ENCODE measurements around the gene CLDN6. TPM values are rescaled to one million over a fixed set of nuclear protein-coding genes. Genes with fewer than 3 reads are reported as not detected.

CLDN6 gene
- total and polyA plus RNA-seq, 9 of the 15 experiments (the other 6 are each of a cell fraction or from before 2014, with no cell fraction given), result 0.22 to 0.75 (median 0.38) TPM; not detected in 3

- TF ChIP-seq ZNF551 (CRISPR knock-in tag; IDR thresholded peaks at IDR 0.05) (no peak), TBP (optimal IDR thresholded peaks at IDR 0.05; ENCODE audit: low read depth, low read length) (peak; percentile 9), TGIF2 (CRISPR knock-in tag; IDR thresholded peaks at IDR 0.05) (no peak), PTBP1 (IDR thresholded peaks at IDR 0.05; ENCODE audit: low read depth, low read length) (no peak), MCM3 (IDR thresholded peaks at IDR 0.05) (no peak), ZNF57 (CRISPR knock-in tag; IDR thresholded peaks at IDR 0.05) (no peak), AFF4 (CRISPR knock-in tag; IDR thresholded peaks at IDR 0.05) (no peak; the same call in none of the 2 replicates), SNRNP70 (optimal IDR thresholded peaks at IDR 0.05; ENCODE audit: low read depth, low read length) (no peak), POLR2AphosphoS5 (IDR thresholded peaks at IDR 0.05; ENCODE audit: control insufficient read depth, insufficient read depth, low read depth, low read length) (peak; percentile 35; the same call in 1 of the 2 replicates), ESRRB (CRISPR knock-in tag; IDR thresholded peaks at IDR 0.05; ENCODE audit: borderline replicate concordance) (no peak), ZNF140 (CRISPR knock-in tag; IDR thresholded peaks at IDR 0.05) (no peak), UBTF (IDR thresholded peaks at IDR 0.05; ENCODE audit: borderline replicate concordance in 1 of 2, low read depth in 2 of 2, low read length in 2 of 2) (0 out of 4 replicates have a peak, but pooled peaks of 1 of the 2 experiments have one; percentile 41), POLR2B (IDR thresholded peaks at IDR 0.05; ENCODE audit: low read depth, partially characterized antibody) (peak; percentile 49), MEF2D (tag; conservative IDR thresholded peaks at IDR 0.05; ENCODE audit: low read depth) (no peak; the same call in 1 of the 2 replicates), ZNF197 (CRISPR knock-in tag; IDR thresholded peaks at IDR 0.05; ENCODE audit: low read depth) (no peak), KLF10 (CRISPR knock-in tag; IDR thresholded peaks at IDR 0.05) (no peak), EHMT2 (IDR thresholded peaks at IDR 0.05) (peak; percentile 28; the same call in 1 of the 2 replicates), POU5F1 (IDR thresholded peaks at IDR 0.05; ENCODE audit: borderline replicate concordance, low read depth, low read length, partially characterized antibody) (no peak), SIX5 (IDR thresholded peaks at IDR 0.05; ENCODE audit: borderline replicate concordance in 1 of 2, insufficient read depth in 1 of 2, low read depth in 1 of 2, low read length in 2 of 2) (no peak)
Observed at GRCh38 chr16:2981177-2981898, 36.6 kb downstream of the CLDN6 start (continued).

Data from K562 (cell line).